Ureter (tissue), 1 donor: ENCODE results near the gene RAB5A. TPM values are rescaled to one million over a fixed set of nuclear protein-coding genes. Genes with fewer than 3 reads are reported as not detected.
"Not testable (repeated sequence)": the region's sequence is repeated elsewhere in the genome, so short reads cannot be mapped to it uniquely, and the experiment has no call there.

Source experiments
- DNase-seq: peaks from one replicate; pipeline ENCODE4 v3.0.0-alpha.2; 2020; ENCODE audit warnings: low spot score
- total RNA-seq: library from RNA; stranded (reverse); gene quantifications from one replicate; pipeline ENCODE4 v1.2.4, GENCODE V29; 2023
- donor health status: DM: yes; HTN: yes; CAD: no.

The RAB5A gene, protein sequence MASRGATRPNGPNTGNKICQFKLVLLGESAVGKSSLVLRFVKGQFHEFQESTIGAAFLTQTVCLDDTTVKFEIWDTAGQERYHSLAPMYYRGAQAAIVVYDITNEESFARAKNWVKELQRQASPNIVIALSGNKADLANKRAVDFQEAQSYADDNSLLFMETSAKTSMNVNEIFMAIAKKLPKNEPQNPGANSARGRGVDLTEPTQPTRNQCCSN
- total RNA-seq = 75.6 TPM

DNA sequence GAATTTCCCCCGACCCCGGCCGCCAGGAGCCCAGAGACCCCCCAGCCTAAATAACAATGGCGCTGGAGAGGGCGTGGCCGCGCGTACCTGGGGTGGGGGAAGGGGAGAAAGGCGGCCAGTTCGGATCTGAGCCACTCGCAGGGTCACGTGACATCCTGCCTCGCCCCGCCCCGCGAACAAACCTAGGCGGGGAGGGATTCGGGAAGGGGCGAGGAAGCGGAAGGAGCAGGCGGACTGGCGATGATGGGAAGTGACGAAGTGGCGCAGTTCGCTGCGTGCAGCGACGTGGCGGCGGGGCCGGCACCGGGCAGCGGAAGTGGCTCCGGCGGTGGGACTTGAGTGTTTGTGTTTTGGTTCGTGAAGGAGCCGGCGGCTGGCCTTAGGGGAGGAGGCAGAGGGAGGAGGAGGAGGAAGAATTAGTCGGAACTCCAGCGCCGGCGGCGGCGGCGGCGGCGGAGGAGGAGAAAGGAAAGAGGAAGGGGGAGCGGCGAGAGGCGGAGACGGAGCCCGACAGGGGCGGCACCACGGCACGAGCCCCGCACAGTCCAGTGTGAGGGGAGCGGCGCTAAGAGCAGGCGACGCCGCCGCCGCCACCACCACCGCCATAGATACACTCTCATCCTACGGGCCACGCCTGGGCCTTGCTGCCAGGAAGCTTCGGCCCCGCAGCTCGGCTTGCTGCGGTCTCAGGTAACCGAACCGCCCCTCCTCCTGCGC lies at the start of gene RAB5A:
TSS of gene RAB5A (plus strand) at position 266 of the 717 bp plus-strand sequence. CDS start 3,802 bp downstream, outside the sequence.
- DNase-seq = peak; percentile 98

DNA sequence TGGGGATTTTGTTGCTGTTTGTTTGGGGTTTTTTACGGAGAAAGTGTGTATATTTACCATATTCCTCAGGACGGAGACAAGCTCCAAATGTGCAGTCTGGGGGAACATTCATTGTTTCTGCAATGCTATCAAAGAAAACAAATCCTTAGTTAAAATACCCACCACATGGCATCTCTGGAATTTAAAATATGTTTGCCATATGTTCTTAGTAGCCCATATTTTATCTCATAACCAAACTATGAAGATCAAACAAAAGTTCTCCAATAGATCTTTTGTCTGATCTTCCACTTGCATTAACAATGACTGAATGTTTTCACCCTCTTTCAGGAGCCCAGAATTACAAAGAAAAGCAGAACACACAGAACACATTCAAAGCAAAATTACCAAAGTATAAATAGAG lies 48.2 kb upstream of the RAB5A start:
- DNase-seq = no peak

DNA sequence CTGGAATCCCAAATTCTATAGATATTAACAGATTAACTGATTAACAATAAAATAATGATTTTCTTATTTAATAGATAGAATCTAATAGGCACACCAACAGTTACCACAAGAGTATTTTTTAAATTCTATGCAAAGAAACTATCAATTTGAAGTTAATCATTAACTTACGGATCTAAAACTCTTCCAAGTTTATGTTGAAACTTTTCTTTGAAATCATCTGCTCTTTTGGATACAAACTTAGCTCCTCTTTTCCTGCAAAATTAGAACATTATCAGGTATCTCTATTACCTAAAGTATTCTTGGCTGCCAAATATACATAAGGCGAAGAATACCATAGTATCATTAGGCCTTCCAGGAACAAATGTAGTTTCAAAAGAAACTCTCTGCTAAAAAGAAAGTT lies 47.6 kb upstream of the RAB5A start:
- no peak for DNase-seq

DNA sequence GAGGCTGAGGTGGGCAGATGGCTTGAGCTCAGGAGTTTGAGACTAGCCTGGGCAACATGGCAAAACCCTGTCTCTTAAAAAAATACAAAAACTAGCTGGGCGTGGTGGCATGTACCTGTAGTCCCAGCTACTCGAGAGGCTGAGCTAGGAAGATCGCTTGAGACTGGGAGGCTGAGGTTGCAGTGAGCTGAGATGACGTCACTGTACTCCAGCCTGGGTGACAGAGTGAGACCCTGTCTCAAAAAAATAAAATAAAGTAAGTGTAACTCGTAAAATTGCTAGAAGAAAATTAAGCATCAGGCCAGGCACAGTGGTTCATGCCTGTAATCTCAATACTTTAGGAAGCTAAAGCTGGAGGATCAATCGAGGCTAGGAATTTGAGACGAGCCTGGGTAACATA lies 47.1 kb upstream of the RAB5A start:
- not testable (repeated sequence) for DNase-seq

DNA sequence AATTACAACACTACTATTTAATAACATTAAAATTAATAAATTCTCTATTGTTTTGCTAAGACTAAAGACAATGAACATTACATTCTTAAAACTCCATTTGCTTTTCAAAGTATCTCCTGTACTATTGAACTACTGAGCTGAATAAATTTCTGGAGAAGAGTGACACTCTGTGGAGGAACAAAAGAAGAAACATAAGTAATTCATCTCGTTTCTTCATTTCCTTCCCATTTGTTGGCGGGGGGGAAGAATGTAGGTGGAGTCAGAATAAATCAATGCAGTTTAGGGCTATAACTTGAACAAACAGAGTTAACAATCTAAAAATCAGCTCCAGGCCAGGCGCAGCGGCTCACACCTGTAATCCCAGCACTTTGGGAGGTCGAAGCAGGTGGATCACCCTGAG lies 45.6 kb upstream of the RAB5A start:
- no peak for DNase-seq

DNA sequence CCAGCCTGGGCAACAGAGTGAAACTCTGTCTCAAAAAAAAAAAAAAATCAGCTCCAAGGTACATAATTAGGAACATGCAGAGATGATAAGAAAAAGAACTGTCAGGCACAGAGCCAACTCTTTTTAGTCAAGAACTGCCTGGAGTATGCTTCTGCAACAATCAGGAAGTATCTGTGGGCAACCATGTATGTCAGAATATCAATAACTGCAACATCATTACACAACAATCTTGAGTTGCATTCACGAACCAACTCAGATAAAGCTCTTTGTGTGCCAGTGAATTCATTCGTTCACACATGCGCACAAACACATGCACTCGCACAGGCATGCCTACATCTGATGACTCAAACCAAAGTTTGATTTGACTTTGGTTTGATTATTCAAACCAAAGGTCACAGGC lies 45.0 kb upstream of the RAB5A start:
- DNase-seq = no peak

DNA sequence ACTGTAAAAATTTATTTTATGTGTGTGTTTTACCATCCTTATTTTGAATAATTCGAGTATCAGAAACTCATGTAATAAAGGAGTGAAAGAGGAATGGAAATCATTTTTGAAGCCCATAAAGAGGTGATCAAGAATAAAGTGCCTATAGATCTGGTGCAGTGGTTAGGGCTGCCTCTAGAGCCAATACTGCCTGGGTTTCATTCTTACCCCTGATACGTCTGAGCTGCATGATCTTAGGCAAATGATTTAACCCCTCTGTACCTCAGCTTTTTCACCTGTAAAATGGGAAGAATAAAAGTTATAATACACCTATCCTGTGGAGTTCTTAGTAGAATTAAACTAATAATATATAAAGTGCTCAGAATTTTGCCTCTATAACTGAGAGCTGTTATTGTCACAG lies 43.2 kb upstream of the RAB5A start:
- no peak for DNase-seq

DNA sequence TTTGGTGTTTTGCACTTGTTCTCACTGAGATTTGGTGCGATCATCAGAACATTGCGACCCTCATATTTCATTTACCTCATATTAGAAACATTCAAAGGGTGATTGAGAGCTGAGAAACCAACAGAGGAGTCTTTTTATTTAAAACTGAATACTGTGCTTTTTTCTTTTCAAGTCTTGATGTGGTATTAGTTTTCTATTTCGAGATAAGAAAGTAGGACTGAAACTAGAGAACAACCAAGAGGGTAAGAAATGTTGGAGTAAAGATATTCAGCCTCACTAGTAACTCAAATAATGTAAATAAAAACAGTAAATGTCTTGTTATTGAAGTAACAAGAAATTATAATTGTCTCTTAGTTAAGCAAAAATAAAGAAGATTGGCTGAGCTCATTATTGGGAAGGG lies 39.4 kb upstream of the RAB5A start:
- no peak for DNase-seq

DNA sequence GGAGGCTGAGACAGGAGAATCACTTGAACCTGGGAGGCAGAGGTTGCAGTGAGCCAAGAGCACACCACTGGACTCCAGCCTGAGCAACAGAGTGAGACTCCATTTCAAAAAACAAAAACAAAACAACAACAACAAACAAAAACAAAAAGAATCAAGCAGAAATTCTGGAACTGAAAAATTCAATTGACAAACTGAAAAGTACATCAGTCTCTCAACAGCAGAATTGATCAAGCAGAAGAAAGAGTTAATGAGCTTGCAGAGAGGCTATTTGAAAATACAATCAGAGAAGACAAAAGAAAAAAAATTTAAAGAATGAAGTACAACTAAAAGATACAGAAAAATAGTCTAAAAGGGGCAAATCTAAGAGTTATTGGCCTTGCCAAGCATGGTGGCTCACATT lies 35.4 kb upstream of the RAB5A start:
- no peak for DNase-seq

DNA sequence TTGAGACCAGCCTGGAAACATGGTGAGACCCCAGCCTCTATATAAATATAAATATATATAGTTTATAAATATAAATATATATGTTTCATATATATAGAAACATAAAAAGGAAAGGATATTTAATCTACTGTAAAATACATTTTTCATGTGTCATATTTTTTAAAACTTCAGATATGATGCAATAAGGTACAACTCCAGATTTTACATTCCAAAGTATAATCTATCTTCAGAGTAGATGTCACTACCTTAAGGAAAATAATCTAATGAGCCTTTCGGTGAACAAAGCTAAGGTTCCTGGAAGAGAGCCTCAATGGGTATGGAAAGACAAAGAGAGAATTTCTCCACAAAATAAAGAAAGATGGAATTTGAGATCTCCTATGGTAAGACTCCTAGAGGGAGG lies 29.7 kb upstream of the RAB5A start:
- no peak for DNase-seq

DNA sequence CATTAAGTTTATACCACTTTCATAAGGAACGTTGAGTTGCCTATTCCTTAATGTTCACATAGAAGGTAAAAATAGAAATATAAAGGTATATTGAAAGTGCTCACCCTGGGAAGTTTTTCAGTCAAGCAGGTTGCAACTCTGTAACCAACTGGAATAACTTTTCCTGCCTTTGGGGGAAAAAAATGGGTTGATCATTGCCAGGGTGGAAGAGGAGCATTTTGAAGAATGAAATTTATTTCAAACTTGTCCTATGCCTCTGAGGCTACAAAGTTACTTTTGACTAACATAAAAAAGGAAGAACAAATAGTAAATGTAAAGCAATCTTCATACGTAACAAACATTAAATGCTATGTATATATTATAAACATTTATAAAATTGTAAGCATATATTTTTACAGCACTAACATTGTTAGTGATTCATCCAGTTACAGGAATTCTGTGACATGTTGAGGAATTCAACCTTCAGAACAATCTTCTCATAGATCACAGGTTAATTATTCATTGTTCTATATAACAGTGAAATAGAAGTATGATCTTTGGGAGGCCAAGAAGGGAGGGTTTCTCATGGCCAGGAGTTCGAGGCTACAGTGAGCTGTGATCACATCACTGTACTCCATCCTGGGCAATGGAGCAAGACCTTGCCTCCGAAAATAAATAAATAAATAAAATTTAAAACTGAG lies 26.4 kb upstream of the RAB5A start:
- DNase-seq = no peak

DNA sequence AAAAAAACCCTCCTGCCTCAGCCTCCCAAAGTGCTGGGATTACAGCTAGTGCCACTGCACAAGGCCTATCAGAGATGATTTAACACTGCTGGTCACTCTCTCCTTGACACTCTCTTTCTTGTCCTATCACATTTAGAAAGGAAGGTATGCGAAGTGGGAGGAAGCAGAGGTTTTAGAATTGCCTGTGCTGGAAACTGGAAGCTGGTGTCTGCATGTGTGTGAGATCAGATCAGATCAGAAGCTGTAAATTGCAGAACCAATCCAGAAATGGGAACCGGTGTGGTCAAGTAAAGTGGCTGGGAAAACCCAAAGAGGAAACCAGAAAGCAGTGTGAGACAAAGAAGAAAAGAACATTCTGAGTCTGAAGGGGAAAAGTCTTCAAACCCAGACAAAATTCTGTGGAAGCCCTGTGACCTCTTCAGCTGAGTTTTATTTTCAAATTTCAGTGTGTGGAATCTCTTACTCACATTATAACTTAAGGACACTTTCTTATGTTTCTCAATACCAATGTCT lies 15.7 kb upstream of the RAB5A start:
- no peak for DNase-seq

DNA sequence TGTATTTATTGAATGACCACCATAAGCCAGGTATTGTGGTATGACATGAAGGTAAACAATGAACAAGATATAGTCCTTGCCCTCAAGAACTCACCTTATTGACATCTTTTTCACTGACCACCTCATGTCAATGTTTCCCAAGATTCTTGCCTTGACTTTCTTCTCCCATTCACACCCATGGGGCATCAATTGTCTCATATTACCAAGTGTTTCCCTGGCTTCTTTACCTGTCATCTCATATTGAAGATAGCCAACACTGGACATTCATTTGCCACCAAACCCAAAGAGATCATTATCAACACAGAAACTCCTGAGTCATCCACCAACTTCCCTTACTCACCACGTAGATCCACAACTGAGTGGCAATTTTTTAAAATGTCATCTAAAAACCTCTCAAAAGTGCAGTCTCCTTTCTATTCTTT lies 15.1 kb upstream of the RAB5A start:
- DNase-seq = no peak

DNA sequence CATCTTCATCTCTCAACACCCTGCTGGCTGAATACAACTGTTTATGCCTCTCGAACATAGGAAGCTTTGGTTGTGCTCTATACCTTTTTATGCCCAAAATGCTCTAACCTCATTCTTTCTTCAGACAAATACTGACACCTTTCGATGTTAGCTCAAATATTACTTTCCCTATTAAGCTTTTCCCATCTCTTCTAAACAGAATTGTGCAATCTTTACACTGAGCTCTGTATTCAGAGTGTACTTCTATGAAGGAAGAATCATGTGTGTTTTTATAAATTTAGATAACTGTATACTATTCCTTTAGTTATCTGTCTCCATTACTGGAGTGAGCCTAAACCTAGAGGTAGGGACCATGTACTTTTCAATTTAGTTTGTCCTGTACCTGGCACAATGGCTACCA lies 14.5 kb upstream of the RAB5A start:
- no peak for DNase-seq

DNA sequence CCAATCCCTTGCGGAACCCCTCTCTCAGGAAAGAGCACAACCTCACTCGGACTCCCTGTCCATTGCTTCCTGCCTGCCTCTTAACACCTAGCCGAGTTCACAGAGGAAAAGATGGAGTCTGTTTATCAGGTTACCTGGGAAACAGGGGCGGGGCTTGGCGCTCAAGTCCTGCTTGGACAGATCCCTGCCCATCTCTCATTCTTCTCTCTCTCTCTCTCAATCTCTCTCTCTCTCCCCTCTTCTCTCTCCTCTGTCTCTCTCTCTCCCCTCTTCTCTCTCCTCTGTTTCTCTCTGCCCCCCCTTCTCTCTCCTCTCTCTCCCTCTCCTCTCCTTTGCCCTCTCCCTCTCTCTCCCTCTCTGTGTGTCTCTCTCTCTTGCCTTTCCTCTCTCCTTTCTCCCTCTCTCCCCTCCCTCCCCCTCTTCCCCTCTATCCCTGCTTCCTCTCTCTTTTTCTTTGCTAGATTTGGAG lies 12.8 kb upstream of the RAB5A start, which contains the start of gene EFHB:
TSS of gene EFHB (minus strand) at position 120 of the 469 bp plus-strand sequence. CDS start 199 bp downstream, outside the sequence.
- no peak for DNase-seq

DNA sequence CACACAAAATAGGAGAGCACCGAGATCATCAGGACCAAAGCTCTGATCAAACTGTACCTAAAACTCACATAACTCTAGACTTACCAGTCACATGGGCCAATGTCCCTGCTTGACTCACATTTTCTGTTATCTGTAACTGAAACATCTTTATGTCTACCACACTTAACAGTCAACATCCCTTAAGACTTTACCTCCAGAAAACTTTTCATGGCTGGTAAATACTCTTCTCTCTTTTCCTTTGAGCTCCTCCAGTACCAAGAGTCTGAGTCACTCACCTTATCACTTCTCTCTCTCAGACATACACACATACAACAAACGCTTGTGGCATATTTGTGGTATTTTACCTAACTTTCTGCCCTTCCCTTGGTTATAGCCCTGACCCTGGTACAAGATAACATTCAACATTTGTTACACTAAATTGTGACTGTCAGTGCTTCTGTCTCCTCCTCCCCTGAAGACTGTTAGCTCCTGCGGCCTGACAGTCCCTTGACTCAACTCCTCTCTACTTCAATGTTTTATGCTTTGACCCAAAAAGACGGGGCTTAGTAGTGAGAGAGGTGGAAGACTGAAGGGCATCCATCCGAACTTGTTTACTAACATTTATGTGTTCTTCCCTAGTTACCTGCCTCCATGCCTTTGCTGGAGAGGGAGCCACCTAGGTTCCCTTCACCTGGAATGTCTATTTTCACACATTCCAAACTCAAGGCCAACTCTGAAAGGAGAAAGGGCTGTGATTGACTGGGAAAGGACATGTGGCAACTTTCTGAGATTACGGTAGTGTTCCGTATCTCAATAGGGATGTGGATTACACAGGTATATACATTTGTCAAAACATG lies 9.2 kb upstream of the RAB5A start:
- no peak for DNase-seq

DNA sequence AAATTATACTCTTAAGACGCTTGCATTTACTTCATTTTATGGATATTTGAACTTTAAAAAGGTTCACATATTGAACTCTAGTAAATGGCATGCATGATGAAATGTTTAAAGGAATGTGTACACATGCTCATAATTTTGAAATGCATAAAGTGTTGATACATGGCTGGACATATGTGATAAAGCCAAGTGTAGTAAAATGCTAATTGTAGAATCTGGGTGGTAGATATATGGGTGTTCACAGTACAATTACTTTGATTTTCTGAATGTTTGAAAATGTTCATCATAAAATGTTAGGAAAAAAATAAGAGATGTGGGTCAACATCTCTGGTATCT lies 8.6 kb upstream of the RAB5A start:
- no peak for DNase-seq

DNA sequence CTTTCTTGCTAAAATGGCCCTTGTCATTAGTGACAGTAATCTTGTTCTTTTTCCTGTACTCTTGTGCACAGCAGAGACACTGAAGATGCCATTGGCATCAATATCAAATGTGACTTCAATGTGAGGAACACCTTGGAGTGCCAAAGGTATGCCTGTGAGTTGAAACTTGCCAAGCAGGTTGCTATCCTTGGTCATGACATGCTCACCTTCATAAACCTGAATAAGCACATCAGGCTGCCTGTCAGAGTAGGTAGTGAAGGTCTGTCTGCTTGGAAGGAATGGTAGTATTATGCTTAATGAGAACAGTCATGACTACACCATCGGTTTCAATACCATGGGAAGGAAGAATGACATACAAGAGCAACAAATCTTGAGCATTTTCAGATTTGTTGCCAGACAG lies 6.3 kb upstream of the RAB5A start:
- no peak for DNase-seq

DNA sequence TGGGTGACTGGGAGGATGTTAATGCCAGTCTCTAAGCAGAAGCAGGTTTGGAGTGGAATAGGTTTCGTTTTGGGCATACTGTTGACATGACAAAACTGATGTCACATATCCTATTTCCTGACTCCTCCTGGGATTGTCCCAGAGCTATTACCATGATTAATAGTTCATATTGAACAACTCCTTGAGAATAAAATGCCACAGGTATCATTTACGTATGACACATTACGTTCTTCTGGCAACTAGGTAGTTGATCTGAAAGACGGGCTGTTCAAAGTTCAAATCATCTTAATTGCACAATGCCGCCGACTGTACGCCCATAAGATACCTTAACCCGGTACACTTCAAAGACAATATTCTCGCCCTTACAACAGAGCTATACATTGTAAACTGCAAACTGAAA lies 1.4 kb upstream of the RAB5A start:
- no peak for DNase-seq

DNA sequence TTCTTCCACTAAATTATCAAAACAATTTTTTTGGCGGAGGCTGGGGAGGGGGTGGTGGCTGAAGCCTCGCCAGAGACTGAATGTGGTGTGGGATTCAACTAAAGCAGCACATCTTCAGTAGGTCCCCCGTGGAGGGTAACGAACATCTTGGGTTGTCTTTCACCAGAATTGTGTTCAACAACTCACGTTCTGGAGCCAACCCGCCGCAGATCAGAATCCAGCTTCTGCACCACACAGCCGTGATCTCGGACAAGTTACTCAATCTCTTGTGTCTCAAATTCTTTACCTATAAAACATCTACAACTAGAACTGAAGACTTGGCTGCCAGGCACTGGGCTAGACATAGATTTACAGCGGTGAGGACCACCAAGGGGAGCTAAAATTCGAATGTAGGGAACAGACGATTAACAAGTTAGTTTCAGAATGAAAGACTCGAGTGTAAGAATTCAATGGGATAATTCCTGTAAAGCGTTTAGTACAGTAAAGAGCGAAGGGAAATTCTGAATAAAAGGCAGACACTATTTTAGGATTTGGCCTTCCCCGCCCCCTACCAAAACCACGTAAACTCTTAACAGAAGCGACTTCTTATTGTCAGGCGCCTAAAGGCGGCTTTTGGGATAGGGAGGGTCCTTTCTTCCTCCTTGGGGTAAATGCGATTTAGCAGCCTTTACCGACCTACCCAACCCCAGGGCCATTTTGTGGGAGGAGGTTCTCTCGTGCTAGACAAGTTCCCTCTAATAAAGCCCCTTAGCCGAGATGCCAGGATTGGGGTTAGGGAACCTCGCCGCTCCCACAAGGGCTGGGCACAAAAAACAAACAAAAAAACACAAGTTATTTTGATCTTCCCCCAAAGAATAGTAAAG lies 697 bp upstream of the RAB5A start:
- no peak for DNase-seq
